Gastroesophageal sphincter (tissue), 4 donors: ENCODE measurements around the gene GPANK1. TPM values are rescaled to one million over a fixed set of nuclear protein-coding genes. Genes with fewer than 3 reads are reported as not detected.
A peak's percentile ranks its signal among the peaks of the same experiment; 100 is the strongest.

Experiments
- ATAC-seq: fragments of 150-250 bp; one replicate; pipeline ENCODE4 v1.9.1; 2016; ENCODE audit warnings: mild to moderate bottlenecking, moderate library complexity
- H3K27ac ChIP-seq, 4 donors: fragments of 200-600 bp; sonication (generic) in 3 of 4; 1 replicate in 3 of 4; 2 replicates in 1 of 4; pipeline ENCODE4 v1.5.1; 2016 to 2019
- H3K27me3 ChIP-seq: fragments of 200-600 bp; sonication (generic); one replicate; pipeline ENCODE4 v1.5.1; 2019
- H3K36me3 ChIP-seq, 2 donors: fragments of 200-600 bp; sonication (generic); one replicate each; pipeline ENCODE4 v1.5.1; 2019; ENCODE audit warnings: control low read depth in 1 of 2
- H3K4me1 ChIP-seq, 3 donors: fragments of 200-600 bp; sonication (generic); 1 replicate in 2 of 3; 2 replicates in 1 of 3; pipeline ENCODE4 v1.5.1; 2016 to 2019; ENCODE audit warnings: control low read depth in 2 of 3
- H3K4me3 ChIP-seq, 2 donors: fragments of 200-600 bp; sonication (generic); one replicate each; pipeline ENCODE4 v1.5.1; 2019; ENCODE audit warnings: mild to moderate bottlenecking in 1 of 2, moderate library complexity in 1 of 2
- H3K9me3 ChIP-seq, 3 donors: fragments of 200-600 bp; sonication (generic); one replicate each; pipeline ENCODE4 v1.5.1; 2017 to 2019; ENCODE audit warnings: control low read depth in 2 of 3
- EP300 ChIP-seq: sonication (generic); formaldehyde crosslinking; IDR thresholded peaks from one replicate; pipeline ENCODE4 v1.6.1; 2017; ENCODE audit warnings: antibody characterized with exemption, mild to moderate bottlenecking
- POLR2A ChIP-seq, 2 donors: fragments of 450-650 bp; IDR thresholded peaks; one replicate each; pipeline ENCODE4 v1.6.1; 2017; ENCODE audit warnings: antibody characterized with exemption in 2 of 2, mild to moderate bottlenecking in 2 of 2, moderate library complexity in 1 of 2
- POLR2AphosphoS5 ChIP-seq: sonication (generic); formaldehyde crosslinking; IDR thresholded peaks from one replicate; pipeline ENCODE4 v1.6.1; 2017; ENCODE audit warnings: antibody characterized with exemption
- WGBS, 2 donors: methylation state at CpG; one replicate each; pipeline ENCODE4 v1.1.5; 2018; ENCODE audit warnings: low coverage in 1 of 2; 5-methylcytosine and 5-hydroxymethylcytosine counted together
- total RNA-seq, 4 donors: library from RNA; depleted of rRNA; stranded (reverse); fragments of >200 nt; gene quantifications; one replicate each; pipeline ENCODE4 v1.1.0, GENCODE V29; 2016
- TF ChIP-seq, protein P1 (sequence below), 4 experiments: fragments of 200-600 bp in 2 of 4; fragments of 450-650 bp in 2 of 4; sonication (generic) in 1 of 4; IDR thresholded peaks; one replicate each; pipeline ENCODE4 v1.5.1; 2017 to 2019; ENCODE audit warnings: antibody characterized with exemption in 4 of 4, mild to moderate bottlenecking in 2 of 4, moderate library complexity in 2 of 4

Gene GPANK1
- total RNA-seq, result 10 to 100 TPM; 17.1 to 22.3 (median 17.9) TPM

DNA sequence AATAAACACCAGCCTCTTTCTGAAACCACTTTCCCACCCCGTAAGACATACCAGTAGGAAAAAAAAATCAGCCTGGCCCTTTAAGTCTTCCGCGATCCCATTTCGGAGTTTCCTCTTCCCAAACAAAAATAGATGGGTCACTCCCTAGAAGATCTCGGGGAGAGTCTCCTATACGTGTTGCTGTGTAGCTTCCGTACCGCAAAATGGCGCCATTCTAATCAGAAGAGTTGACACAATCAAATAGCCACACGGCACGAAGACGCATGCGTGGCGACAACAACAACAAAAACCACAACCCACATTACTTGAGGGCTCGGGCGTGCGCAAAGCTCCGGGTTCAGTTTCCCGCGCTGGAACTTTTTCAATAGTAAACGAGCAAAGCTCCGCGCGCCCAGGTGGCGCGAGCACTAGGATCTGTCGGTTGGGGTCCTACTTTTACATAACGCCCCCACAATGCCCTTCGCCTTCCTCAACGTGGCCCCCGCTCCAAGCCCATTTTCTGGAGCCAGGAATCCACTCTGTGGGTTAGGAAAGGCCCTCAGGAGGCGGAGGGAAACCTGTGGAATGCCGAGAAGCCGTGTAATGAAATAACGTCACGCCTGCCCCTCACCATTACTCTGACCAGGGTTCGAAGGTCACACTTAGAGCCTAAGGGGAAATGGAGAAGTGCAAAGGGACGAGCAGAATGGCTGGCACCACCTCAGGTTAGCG is at the start of gene GPANK1:
TSS of gene GPANK1 (minus strand) at position 208 of the 711 bp plus-strand sequence. CDS start 519 bp downstream, outside the sequence.
- 0% methylated on average over 14 to 19 of the region's 39 CpGs for WGBS, 2 donors
- H3K4me1 ChIP-seq, result peaks cover 0 to 77% (median 28%) of the 10 kb centered on the region in 3 donors
- peak within 1 kb of the TSS; percentile 95 to 98 (median 96) for H3K27ac ChIP-seq
- H3K36me3 ChIP-seq, result peaks cover 0 to 53% of the 10 kb centered on the region in 2 donors
- no peaks in the 10 kb centered on the region for H3K9me3 ChIP-seq
- ATAC-seq, result peak; percentile 59
- H3K4me3 ChIP-seq, result peak within 1 kb of the TSS; percentile 55 to 67
- peak in 1 of 2 donors; percentile 30 for TF ChIP-seq POLR2A (IDR thresholded peaks at IDR 0.05)
- TF ChIP-seq POLR2AphosphoS5, result peak; percentile 76
- TF ChIP-seq, protein P1, sequence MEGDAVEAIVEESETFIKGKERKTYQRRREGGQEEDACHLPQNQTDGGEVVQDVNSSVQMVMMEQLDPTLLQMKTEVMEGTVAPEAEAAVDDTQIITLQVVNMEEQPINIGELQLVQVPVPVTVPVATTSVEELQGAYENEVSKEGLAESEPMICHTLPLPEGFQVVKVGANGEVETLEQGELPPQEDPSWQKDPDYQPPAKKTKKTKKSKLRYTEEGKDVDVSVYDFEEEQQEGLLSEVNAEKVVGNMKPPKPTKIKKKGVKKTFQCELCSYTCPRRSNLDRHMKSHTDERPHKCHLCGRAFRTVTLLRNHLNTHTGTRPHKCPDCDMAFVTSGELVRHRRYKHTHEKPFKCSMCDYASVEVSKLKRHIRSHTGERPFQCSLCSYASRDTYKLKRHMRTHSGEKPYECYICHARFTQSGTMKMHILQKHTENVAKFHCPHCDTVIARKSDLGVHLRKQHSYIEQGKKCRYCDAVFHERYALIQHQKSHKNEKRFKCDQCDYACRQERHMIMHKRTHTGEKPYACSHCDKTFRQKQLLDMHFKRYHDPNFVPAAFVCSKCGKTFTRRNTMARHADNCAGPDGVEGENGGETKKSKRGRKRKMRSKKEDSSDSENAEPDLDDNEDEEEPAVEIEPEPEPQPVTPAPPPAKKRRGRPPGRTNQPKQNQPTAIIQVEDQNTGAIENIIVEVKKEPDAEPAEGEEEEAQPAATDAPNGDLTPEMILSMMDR (IDR thresholded peaks at IDR 0.05), result no peak
- TF ChIP-seq EP300, result no peak
- H3K27me3 ChIP-seq, result no peaks in the 10 kb centered on the region

DNA sequence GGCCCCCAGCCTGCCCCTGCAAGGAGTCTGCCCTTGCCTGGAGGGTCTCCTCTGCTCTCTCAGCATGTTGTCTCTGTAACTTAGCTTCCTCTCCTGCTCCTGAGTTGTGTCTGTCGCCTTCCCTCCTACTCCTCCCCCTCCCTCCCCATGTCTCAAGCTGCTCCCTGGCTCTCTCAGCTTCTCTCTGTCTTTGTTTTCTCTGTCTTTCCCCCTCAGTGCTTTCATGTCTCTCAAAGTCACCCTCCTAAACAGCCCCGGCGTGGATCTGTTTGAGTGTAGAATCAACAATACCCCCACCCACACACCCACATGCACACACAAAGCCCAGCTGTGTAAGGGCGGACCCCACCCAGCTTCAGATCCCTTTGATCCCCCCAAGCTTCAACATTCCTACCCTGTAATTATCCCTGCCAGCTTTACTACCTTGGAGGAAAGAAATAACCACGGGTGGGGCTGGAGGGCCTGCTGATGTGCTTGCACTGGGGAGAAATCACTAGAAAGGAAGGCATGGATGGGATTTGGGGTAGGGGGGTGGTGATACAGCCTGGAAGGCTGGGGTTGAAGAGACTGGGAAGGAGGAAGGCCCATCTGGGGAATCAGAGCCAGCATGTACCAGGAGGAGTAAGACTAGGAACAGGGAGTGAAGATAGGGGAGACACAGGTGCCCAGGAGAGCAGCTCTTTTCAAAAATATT is 49.3 kb upstream of the GPANK1 start:
- 21 to 44% methylated on average over 3 to 4 of the region's 5 CpGs for WGBS, 2 donors
- H3K36me3 ChIP-seq, result no peaks in the 10 kb centered on the region
- ATAC-seq, result no peak
- H3K9me3 ChIP-seq, result no peaks in the 10 kb centered on the region
- peaks cover 8% of the 10 kb centered on the region for H3K27me3 ChIP-seq
- no peaks in the 10 kb centered on the region for H3K4me1 ChIP-seq
- TF ChIP-seq POLR2A (IDR thresholded peaks at IDR 0.05) (no peak), EP300 (no peak), POLR2AphosphoS5 (no peak)
- TF ChIP-seq, protein P1 (IDR thresholded peaks at IDR 0.05), result no peak
- no peak overlapping the region for H3K4me3 ChIP-seq
- H3K27ac ChIP-seq, result no peak overlapping the region

DNA sequence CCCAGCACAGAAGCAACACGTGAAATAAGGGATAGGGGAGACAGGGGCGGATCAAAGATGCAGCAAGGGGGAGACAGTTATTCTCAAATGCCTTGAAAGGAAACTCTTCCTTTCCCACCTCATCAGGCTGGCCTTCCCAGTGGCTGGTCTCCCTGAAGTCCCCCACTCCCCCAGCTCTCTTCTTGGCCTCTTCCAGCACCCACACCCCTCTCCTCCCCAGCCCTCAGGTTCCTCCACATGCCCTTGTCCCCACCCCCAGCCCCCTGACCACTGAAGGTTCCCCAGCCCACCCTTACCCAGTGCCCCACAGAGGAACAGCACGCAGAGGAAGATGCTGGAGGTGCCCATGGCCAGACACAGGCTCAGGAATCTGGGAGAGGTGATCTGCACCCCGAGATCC is 48.7 kb upstream of the GPANK1 start:
- Histone ChIP-seq H3K4me3 (no peak overlapping the region), H3K27ac (no peak overlapping the region), H3K36me3 (no peaks in the 10 kb centered on the region), H3K4me1 (no peaks in the 10 kb centered on the region), H3K9me3 (no peaks in the 10 kb centered on the region), H3K27me3 (peaks cover 8% of the 10 kb centered on the region)
- TF ChIP-seq POLR2AphosphoS5, result no peak
- no peak for TF ChIP-seq EP300
- TF ChIP-seq, protein P1 (IDR thresholded peaks at IDR 0.05), result no peak
- no peak for TF ChIP-seq POLR2A (IDR thresholded peaks at IDR 0.05)
- 31 to 77% methylated on average over 2 of the region's 4 CpGs for WGBS, 2 donors
- ATAC-seq, result no peak

DNA sequence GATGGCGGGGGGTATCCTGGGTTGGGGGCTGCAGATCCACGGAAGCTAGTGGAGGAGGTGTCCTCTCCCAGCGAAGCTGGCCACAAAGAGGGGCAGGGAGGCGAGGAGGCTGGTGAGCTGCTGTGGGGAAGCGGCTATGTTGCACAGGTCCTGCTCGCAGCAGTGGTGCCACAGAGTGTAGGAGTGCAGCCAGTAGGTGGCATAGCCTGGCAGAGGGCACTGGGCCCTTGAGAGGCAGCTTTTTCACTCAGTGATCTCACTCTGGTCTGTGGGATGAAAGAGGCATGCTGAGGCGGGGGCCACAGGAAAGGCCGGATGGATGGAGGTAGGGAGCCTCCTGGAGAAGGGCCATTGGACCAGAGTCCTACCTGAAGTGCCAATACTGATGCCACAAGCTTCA is 47.5 kb upstream of the GPANK1 start:
- 69 to 85% methylated on average over 4 to 7 of the region's 8 CpGs for WGBS, 2 donors
- no peaks in the 10 kb centered on the region for H3K9me3 ChIP-seq
- H3K27me3 ChIP-seq, result peaks cover 8% of the 10 kb centered on the region
- TF ChIP-seq, protein P1 (IDR thresholded peaks at IDR 0.05), result no peak
- no peak for TF ChIP-seq EP300
- no peak for TF ChIP-seq POLR2A (IDR thresholded peaks at IDR 0.05)
- no peak for TF ChIP-seq POLR2AphosphoS5
- H3K4me3 ChIP-seq, result no peak overlapping the region
- no peaks in the 10 kb centered on the region for H3K4me1 ChIP-seq
- no peaks in the 10 kb centered on the region for H3K36me3 ChIP-seq
- no peak for ATAC-seq
- H3K27ac ChIP-seq, result no peak overlapping the region
